ENCODE data around the gene NCAM2.

The NCAM2 gene

GRCh38 chr21:21122680-21123079 lies 124.5 kb downstream of the NCAM2 start:
- TF ChIP-seq CTCF (IDR thresholded peaks at IDR 0.05; ENCODE audit: extremely low read depth, insufficient read depth, missing control alignments): no peak
- DNase-seq (ENCODE audit: low spot score): no peak
- in situ Hi-C loops (cut with MboI; ENCODE audit: low pct_unique_long_range_greater_than_20kb, low sequenced_read_pairs, unreplicated experiment): no loop called here

- TF ChIP-seq CTCF (IDR thresholded peaks at IDR 0.05; ENCODE audit: extremely low read depth, insufficient read depth, missing control alignments): no peak
- in situ Hi-C loops (cut with MboI; ENCODE audit: low pct_unique_long_range_greater_than_20kb, low sequenced_read_pairs, unreplicated experiment): no loop called here
- DNase-seq (ENCODE audit: low spot score): no peak
Observed at GRCh38 chr21:21132390-21132789, 134.2 kb downstream of the NCAM2 start.

- no peak for DNase-seq (ENCODE audit: low spot score)
- in situ Hi-C loops (cut with MboI; ENCODE audit: low pct_unique_long_range_greater_than_20kb, low sequenced_read_pairs, unreplicated experiment): no loop called here
- no peak for TF ChIP-seq CTCF (IDR thresholded peaks at IDR 0.05; ENCODE audit: extremely low read depth, insufficient read depth, missing control alignments)
Observed at GRCh38 chr21:21137986-21138385, 139.8 kb downstream of the NCAM2 start.

GRCh38 chr21:21146587-21147373 lies 148.6 kb downstream of the NCAM2 start:
- no peak for DNase-seq (ENCODE audit: low spot score)
- no peak for TF ChIP-seq CTCF (IDR thresholded peaks at IDR 0.05; ENCODE audit: extremely low read depth, insufficient read depth, missing control alignments)
- in situ Hi-C loops (cut with MboI; ENCODE audit: low pct_unique_long_range_greater_than_20kb, low sequenced_read_pairs, unreplicated experiment): no loop called here

- no peak for TF ChIP-seq CTCF (IDR thresholded peaks at IDR 0.05; ENCODE audit: extremely low read depth, insufficient read depth, missing control alignments)
- in situ Hi-C loops (cut with MboI; ENCODE audit: low pct_unique_long_range_greater_than_20kb, low sequenced_read_pairs, unreplicated experiment): no loop called here
- DNase-seq (ENCODE audit: low spot score): no peak
Observed at GRCh38 chr21:21147374-21147745, 149.2 kb downstream of the NCAM2 start.

- no peak for TF ChIP-seq CTCF (IDR thresholded peaks at IDR 0.05; ENCODE audit: extremely low read depth, insufficient read depth, missing control alignments)
- no peak for DNase-seq (ENCODE audit: low spot score)
Observed at GRCh38 chr21:21148009-21148408, 149.8 kb downstream of the NCAM2 start.

More at GRCh38 chr21:21148009-21148408, 149.8 kb downstream of the NCAM2 start:
- in situ Hi-C loops (cut with MboI; ENCODE audit: low pct_unique_long_range_greater_than_20kb, low sequenced_read_pairs, unreplicated experiment): no loop called here
